GM12864 (cell line): ENCODE data around the gene IL12RB2.
A peak's percentile ranks its signal among the peaks of the same experiment; 100 is the strongest.

Experiments
- DNase-seq: peaks from one replicate; pipeline ENCODE4 v3.0.0-alpha.2; 2011; ENCODE audit warnings: low read depth
- H3K4me3 ChIP-seq: 2 replicates; pipeline ENCODE4 v1.5.1; 2011; ENCODE audit warnings: mild to moderate bottlenecking, low read depth, low read length, control low read depth
- CTCF ChIP-seq: IDR thresholded peaks from 2 replicates; pipeline ENCODE4 v1.5.1; 2011; ENCODE audit warnings: low read depth, mild to moderate bottlenecking, moderate library complexity, low read length, control low read depth, inconsistent platforms; ENCODE audit errors: missing control alignments

The IL12RB2 gene

GRCh38 chr1:67307251-67308060, at the start of gene IL12RB2:
Gene IL12RB2, plus strand, starts transcription at chr1:67307873. Its CDS starts 12,496 bp downstream, at chr1:67320369.
- H3K4me3 ChIP-seq = peak within 1 kb of the TSS; percentile 14; the same call in 1 of the 2 replicates
- TF ChIP-seq CTCF = no peak
- no peak for DNase-seq

DNA sequence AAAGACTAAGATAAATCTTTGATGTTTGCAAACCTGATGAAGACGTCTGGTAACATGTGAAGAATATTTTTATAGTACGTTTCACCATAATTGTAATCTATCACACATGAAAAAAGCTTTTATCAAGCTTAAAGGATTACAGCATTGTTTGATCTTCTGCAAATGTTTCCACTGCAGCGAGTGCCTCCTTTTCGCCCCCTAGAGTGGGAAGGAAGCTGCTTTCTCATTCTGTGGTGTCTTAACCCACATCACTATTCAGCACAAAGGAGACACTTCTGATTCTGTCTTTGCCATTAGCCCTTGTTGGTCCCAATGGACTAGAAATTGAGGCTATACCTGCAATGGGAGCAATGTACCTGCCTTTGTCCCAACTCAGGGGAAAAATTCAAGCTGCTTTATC, 46.0 kb upstream of the IL12RB2 start:
- H3K4me3 ChIP-seq = no peak overlapping the region
- TF ChIP-seq CTCF = no peak
- DNase-seq = no peak

- no peak for TF ChIP-seq CTCF
- H3K4me3 ChIP-seq = no peak overlapping the region
- no peak for DNase-seq
Measured at GRCh38 chr1:67262735-67263134, 44.9 kb upstream of the IL12RB2 start.

GRCh38 chr1:67264152-67264551, 43.5 kb upstream of the IL12RB2 start:
- no peak overlapping the region for H3K4me3 ChIP-seq
- no peak for TF ChIP-seq CTCF
- no peak for DNase-seq

DNA sequence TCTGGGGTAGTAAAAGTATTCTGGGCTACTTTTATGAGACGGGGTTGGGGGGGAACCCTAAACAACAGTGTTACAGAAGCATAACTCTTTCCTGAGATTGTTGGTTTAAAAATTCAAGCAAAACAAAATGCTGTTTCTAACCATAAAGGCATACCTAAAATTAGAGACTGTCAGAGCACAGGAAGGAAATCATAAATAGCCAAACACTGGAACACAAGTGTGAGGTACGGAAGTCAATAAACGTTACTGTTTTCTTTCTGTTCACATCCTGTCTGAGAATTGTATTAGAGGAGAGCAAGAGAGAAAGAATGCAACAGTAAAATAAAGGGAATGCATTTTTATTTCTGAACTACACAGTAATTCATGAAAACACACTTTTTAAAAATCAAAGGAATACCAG, 42.8 kb upstream of the IL12RB2 start:
- H3K4me3 ChIP-seq = no peak overlapping the region
- no peak for TF ChIP-seq CTCF
- DNase-seq = no peak

- H3K4me3 ChIP-seq = no peak overlapping the region
- DNase-seq = no peak
Measured at GRCh38 chr1:67269061-67269460, 38.6 kb upstream of the IL12RB2 start.

More at GRCh38 chr1:67269061-67269460, 38.6 kb upstream of the IL12RB2 start:
- no peak for TF ChIP-seq CTCF
